Stimulated activated CD8-positive, alpha-beta memory T cell treated with anti-CD3 and anti-CD28 coated beads, Interleukin-12 subunit alpha, Interleukin-12 subunit beta, amount 100 ng/mL, for 24 hours (primary cell): ENCODE data around the gene CXCL12.

Experiments used
- DNase-seq: peaks from one replicate; pipeline ENCODE4 v3.0.0-alpha.2; 2020; ENCODE audit errors: extremely low read depth

The CXCL12 gene

GRCh38 chr10:44385026-44385695, at the start of gene CXCL12:
CXCL12 (minus strand) TSS chr10:44385097; CDS start chr10:44385005, 92 bp downstream.
- no peak for DNase-seq

GRCh38 chr10:44427479-44427878, 42.6 kb upstream of the CXCL12 start:
- DNase-seq = no peak

GRCh38 chr10:44427037-44427436, 42.1 kb upstream of the CXCL12 start:
- DNase-seq = no peak

- no peak for DNase-seq
These were observed 41.5 kb upstream of the CXCL12 start for GRCh38 chr10:44426247-44427034.

DNA sequence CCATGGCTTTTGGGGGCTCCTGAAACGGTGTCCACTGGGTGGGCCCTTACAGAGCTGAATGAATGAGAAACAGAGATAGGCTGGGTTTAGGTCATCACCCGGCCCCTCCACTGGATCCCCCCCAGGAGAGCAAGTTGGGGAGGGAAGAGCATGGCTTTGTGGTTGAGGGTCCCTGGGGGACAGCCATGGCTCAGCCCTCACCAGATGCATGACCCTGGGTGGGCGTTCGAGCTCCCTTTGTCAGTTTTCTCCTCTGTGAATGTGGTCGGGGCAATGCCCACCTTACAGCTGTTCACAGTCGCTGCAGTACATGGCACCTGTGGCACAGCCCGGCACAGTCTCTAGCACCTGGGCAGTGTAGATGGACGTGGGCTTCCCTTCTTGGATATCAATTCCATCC, 40.6 kb upstream of the CXCL12 start:
- DNase-seq = no peak

- DNase-seq = no peak
These were observed 40.1 kb upstream of the CXCL12 start for GRCh38 chr10:44424957-44425356.

DNA sequence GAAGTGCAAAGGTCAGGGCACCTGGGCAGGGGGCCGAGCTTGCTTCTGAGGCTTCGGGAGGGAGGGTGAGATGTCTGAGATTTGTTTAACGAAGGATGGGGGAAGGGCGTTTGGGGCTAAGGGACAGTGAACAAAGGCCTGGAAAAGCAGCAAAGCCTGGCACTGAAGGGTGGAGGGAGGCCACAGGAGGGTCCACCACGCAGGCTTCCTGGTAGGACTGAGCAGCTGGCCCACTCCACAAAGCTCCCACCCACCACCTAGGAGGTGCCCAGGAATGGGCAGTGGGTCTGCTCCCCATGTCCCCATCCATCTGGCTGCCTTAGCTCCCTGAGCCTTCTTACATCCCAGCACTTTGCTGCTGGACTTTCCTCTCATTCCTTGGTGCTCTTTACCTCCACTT, 39.4 kb upstream of the CXCL12 start:
- no peak for DNase-seq

- no peak for DNase-seq
These were observed 37.7 kb upstream of the CXCL12 start for GRCh38 chr10:44422570-44423101.

- no peak for DNase-seq
These were observed 37.3 kb upstream of the CXCL12 start for GRCh38 chr10:44422153-44422552.

DNA sequence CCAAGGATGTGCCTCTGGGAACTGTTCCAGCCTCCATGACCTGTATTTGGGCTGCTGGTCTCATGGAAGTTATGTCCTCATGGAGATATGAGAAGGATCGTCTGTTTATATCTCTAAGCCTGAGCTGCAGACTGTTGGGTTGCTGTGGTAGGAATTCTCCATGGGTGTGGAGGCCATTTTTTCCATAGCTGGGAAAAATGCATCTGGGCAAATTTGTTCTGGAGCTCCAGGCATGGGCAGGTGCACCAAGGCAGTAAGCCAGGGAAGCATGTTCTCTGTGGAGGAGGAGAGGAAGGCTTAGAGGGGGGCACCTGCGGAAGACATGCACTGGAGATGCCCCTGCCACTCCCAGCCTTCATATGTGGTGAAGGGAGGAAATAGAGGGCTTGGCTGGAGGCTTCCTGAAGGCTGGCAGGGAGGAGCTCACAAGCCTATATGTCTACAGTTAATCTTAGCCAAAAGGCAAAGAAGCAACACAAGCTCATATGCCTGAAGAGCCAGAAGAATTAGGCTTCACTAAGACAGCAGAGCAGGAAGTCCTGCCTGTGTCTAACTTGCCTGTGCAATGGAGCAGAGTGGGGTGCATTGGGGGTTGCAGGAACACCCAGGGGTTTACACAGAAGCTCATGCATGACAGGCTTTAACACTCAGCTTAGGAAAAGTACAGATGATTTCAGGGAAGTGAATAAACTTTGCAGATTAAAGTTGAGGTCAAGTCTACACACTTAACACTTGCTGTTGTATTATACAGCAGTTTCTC, 35.1 kb upstream of the CXCL12 start:
- no peak for DNase-seq

DNA sequence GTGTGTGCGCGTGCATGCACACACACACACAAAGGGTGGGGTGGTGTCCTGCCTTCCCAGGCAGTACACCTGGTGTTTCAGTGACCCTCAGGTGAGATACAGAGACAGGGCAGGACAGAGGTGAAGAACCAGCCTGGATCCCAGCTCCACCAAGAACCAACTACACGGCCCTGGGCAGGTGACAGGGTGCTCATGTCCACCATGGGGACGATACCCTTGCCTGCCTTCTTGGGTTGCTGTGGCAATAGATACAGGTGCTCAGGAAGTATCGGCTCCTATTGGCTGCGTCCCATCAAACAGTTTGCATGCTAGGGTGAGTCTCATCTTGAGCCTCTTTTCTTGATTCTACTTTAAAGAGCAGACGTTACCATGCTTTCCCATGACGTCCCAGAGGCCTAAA, 33.7 kb upstream of the CXCL12 start:
- DNase-seq = no peak

GRCh38 chr10:44417761-44418160, 32.9 kb upstream of the CXCL12 start:
- no peak for DNase-seq

GRCh38 chr10:44416936-44417335, 32.0 kb upstream of the CXCL12 start:
- no peak for DNase-seq

DNA sequence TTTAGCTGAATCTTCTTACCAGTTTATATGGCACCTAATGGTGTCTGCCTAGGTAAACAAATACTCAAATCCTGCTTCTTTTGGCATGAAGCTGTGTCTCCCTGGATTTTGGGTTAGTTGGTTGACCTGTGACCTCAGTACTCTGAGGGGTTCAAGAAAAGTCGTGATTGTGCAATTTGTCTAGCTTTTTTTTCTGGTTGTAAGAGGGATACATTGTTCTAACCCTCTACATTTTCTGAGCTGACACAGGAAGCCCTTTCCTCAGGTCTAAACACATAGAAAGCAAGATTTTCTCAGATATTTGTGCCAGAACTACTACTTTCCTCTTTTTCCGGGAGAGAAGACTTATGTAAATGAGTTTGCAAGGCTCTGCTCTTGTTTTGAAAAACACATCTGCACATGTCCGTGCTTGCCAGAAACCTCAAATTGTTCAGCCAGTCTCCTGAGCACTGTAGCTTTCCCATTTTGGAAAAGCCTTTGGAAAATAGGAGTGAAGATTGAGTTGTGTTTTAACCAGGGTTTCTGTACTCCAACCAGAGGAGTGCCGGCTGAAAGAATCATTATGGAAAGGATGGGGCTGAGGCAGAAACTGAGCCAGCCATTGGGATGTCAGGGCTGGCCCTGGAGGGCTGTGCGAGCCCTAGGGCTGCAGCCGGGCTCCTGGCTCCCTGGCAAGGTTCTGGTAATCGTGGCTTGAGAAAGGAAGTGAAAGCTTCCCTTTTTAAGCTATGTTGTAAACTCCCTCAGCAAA, 31.3 kb upstream of the CXCL12 start:
- no peak for DNase-seq

DNA sequence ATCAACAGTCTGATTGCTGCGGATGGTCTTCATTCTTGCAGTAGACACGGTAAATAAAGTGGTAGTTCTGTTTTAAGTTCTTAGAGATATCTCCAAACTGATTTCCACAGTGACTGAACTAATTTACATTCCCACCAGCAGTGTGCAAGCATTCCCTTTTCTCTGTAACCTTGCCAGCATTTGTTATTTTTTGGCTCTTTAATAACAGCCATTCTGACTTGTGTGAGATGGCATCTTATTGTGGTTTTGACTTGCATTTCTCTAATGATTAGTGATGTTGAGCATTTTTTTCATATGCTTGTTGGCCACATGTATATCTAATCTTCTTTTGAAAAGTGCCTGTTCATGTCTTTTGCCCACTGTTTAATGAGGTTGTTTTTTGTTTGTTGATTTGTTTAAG, 30.2 kb upstream of the CXCL12 start:
- no peak for DNase-seq

- no peak for DNase-seq
These were observed 28.5 kb upstream of the CXCL12 start for GRCh38 chr10:44413416-44413815.

DNA sequence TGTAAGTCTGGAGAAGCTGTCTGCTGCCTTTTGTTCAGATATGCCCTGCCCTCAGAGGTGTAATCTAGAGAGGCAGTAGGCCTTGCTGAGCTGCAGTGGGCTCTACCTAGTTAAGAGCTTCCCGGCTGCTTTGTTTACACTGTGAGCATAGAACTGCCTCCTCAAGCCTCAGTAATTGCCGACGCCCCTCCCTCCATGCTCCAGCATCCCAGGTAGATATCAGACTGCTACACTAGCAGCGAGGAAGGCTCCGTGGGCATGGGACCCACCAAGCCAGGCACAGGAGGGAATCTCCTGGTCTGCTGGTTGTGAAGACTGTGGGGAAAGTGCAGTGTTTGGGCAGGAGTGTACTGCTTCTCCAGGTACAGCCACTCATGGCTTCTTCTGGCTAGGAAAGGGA, 26.4 kb upstream of the CXCL12 start:
- no peak for DNase-seq

DNA sequence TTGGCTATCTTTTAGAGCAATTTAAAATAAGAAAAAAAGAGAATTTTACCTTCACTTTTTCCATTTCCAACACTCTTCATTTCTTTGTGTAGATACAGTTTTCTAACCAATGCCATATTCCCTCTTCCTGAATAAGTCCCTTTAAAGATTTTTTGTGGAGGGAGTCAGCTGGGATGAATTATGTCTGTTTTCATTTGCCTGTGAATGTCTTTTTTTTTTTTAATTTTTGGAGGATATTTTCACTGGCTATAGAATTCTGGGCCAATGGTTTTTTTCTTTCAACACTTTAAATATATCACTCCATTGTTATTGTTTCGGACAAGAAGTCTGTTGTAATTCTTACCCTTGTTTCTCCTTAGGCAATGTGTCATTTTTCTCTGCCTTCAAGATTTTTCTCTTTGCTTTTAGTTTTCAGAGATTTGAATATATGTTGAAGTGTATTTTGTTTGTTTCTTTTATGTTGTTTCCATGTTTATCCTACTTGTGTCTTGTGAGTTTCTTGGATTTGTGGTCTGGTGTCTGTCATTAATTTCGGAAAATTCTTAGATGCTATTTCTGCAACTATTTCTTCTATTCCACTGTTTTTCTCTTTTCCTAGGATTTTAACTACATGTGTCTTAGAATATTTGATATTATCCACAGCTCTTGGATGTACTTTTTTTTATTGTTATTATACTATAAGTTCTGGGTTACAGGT, 20.0 kb upstream of the CXCL12 start:
- no peak for DNase-seq

GRCh38 chr10:44402465-44403195, 17.7 kb upstream of the CXCL12 start:
- DNase-seq = no peak

DNA sequence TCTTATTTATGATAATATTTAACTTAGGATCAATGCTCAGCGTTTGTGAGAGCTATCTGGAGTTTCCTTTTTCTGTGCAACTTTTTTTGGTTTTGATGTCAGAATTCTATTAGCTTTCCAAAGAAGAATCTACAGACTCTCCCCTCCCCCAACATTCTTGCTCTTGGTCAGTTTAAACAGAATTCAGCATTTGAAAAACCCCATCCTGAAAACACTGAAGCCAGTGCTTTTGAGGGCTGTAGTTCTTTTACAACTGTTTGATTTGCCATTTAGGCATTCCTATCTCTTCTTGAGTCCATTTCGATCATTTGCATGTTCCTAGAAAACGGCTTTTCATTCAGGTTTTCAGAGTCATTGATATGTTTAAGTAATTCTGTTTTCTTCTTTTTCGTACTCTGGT, 15.6 kb upstream of the CXCL12 start:
- no peak for DNase-seq
